Activated T-helper 2 cell treated with anti-CD3 and anti-CD28 coated beads, Interferon-gamma antibody, Interleukin-2, Interleukin-4, amounts not matched to agents 10 μg/mL and 5 μg/mL and 100 μg/mL, durations not matched to agents 14 hours and 24 hours and 36 hours (primary cell): ENCODE results near the gene RHOV. TPM values are rescaled to one million over a fixed set of nuclear protein-coding genes. Genes with fewer than 3 reads are reported as not detected.
"Not testable (repeated sequence)": the region's sequence is repeated elsewhere in the genome, so short reads cannot be mapped to it uniquely, and the experiment has no call there.

Experiments
- DNase-seq: peaks from one replicate; pipeline ENCODE4 v3.0.0; 2021; ENCODE audit warnings: low spot score
- H3K27ac Mint-ChIP-seq: one replicate; pipeline ENCODE4 v1.8.0; 2021; ENCODE audit warnings: mixed read lengths
- H3K27me3 Mint-ChIP-seq: one replicate; pipeline ENCODE4 v1.8.0; 2021; ENCODE audit warnings: low read depth, mixed read lengths
- H3K36me3 Mint-ChIP-seq: one replicate; pipeline ENCODE4 v1.8.0; 2021; ENCODE audit warnings: low read depth, mixed read lengths
- H3K4me1 Mint-ChIP-seq: one replicate; pipeline ENCODE4 v1.8.0; 2021; ENCODE audit warnings: low read depth, mixed read lengths
- H3K4me3 Mint-ChIP-seq: one replicate; pipeline ENCODE4 v1.8.0; 2021; ENCODE audit warnings: low read depth, mild to moderate bottlenecking, moderate library complexity, mixed read lengths
- H3K9me3 Mint-ChIP-seq: one replicate; pipeline ENCODE4 v1.8.0; 2021; ENCODE audit warnings: mixed read lengths
- intact Hi-C: fragments of 100-400 bp; cut with micrococcal nuclease; formaldehyde crosslinking; loops from one replicate; pipeline ENCODE4 v1.15.1; 2023
- total RNA-seq: library from RNA; stranded (reverse); gene quantifications from 2 replicates; pipeline ENCODE4 v1.2.3, GENCODE V29; 2022

RHOV gene
- total RNA-seq, 1 donor from 2014 or later = 0.82 TPM

GRCh38 chr15:40878785-40879184 lies 4.8 kb upstream of the RHOV start:
- Mint-ChIP-seq H3K27me3 (peaks cover 5% of the 10 kb centered on the region), H3K4me3 (no peak overlapping the region), H3K27ac (no peak overlapping the region), H3K4me1 (peaks cover 10% of the 10 kb centered on the region), H3K9me3 (peaks cover 4% of the 10 kb centered on the region), H3K36me3 (no peaks in the 10 kb centered on the region)
- intact Hi-C loops = no loop called here
- DNase-seq = no peak

GRCh38 chr15:40877694-40878093 lies 3.7 kb upstream of the RHOV start:
- Mint-ChIP-seq H3K4me1 (peaks cover 10% of the 10 kb centered on the region), H3K27me3 (peaks cover 7% of the 10 kb centered on the region), H3K4me3 (no peak overlapping the region), H3K36me3 (no peaks in the 10 kb centered on the region), H3K9me3 (peaks cover under 1% of the 10 kb centered on the region), H3K27ac (no peak overlapping the region)
- no peak for DNase-seq
- intact Hi-C loops = no loop called here

GRCh38 chr15:40875991-40876730 lies 2.1 kb upstream of the RHOV start:
- H3K27ac Mint-ChIP-seq = no peak overlapping the region
- no peak overlapping the region for H3K4me3 Mint-ChIP-seq
- intact Hi-C loops = loop anchor here (2.0 kb wide), 1 partner anchor 17 kb away; no protein-coding TSS in a partner anchor
- no peaks in the 10 kb centered on the region for H3K9me3 Mint-ChIP-seq
- H3K36me3 Mint-ChIP-seq = no peaks in the 10 kb centered on the region
- H3K4me1 Mint-ChIP-seq = peaks cover 24% of the 10 kb centered on the region
- peaks cover 11% of the 10 kb centered on the region for H3K27me3 Mint-ChIP-seq
- DNase-seq = no peak

- peaks cover 9% of the 10 kb centered on the region for H3K27me3 Mint-ChIP-seq
- no peaks in the 10 kb centered on the region for H3K9me3 Mint-ChIP-seq
- H3K27ac Mint-ChIP-seq = no peak overlapping the region
- DNase-seq = no peak
- H3K4me1 Mint-ChIP-seq = peaks cover 17% of the 10 kb centered on the region
- intact Hi-C loops = no loop called here
- peak overlapping the region; percentile 84 for H3K4me3 Mint-ChIP-seq
- no peaks in the 10 kb centered on the region for H3K36me3 Mint-ChIP-seq
Observed at GRCh38 chr15:40872791-40873693, 992 bp downstream of the RHOV start.

- H3K27ac Mint-ChIP-seq = no peak overlapping the region
- no peak for DNase-seq
- H3K36me3 Mint-ChIP-seq = no peaks in the 10 kb centered on the region
- peaks cover 9% of the 10 kb centered on the region for H3K27me3 Mint-ChIP-seq
- intact Hi-C loops = no loop called here
- H3K4me3 Mint-ChIP-seq = peak overlapping the region; percentile 44
- H3K9me3 Mint-ChIP-seq = no peaks in the 10 kb centered on the region
- peaks cover 17% of the 10 kb centered on the region for H3K4me1 Mint-ChIP-seq
Observed at GRCh38 chr15:40871749-40872617, 2.1 kb downstream of the RHOV start.

- H3K4me1 Mint-ChIP-seq = peaks cover 17% of the 10 kb centered on the region
- H3K9me3 Mint-ChIP-seq = no peaks in the 10 kb centered on the region
- H3K36me3 Mint-ChIP-seq = no peaks in the 10 kb centered on the region
- DNase-seq = no peak
- intact Hi-C loops = no loop called here
- peaks cover 9% of the 10 kb centered on the region for H3K27me3 Mint-ChIP-seq
- H3K4me3 Mint-ChIP-seq = no peak overlapping the region
- H3K27ac Mint-ChIP-seq = no peak overlapping the region
Observed at GRCh38 chr15:40870716-40871115, 3.3 kb downstream of the RHOV start.

GRCh38 chr15:40869686-40870085 lies 4.3 kb downstream of the RHOV start:
- intact Hi-C loops = no loop called here
- Mint-ChIP-seq H3K27ac (no peak overlapping the region), H3K27me3 (peaks cover 9% of the 10 kb centered on the region), H3K4me1 (peaks cover 17% of the 10 kb centered on the region), H3K36me3 (no peaks in the 10 kb centered on the region), H3K4me3 (no peak overlapping the region), H3K9me3 (no peaks in the 10 kb centered on the region)
- no peak for DNase-seq

GRCh38 chr15:40867199-40867598 lies 6.8 kb downstream of the RHOV start:
- Mint-ChIP-seq H3K27me3 (no peaks in the 10 kb centered on the region), H3K27ac (no peak overlapping the region), H3K36me3 (no peaks in the 10 kb centered on the region), H3K4me1 (peaks cover 9% of the 10 kb centered on the region), H3K4me3 (no peak overlapping the region), H3K9me3 (no peaks in the 10 kb centered on the region)
- intact Hi-C loops = no loop called here
- DNase-seq = no peak

GRCh38 chr15:40863660-40864270 lies 10.3 kb downstream of the RHOV start:
- no peaks in the 10 kb centered on the region for H3K27me3 Mint-ChIP-seq
- intact Hi-C loops = no loop called here
- DNase-seq = no peak
- no peak overlapping the region for H3K27ac Mint-ChIP-seq
- H3K9me3 Mint-ChIP-seq = no peaks in the 10 kb centered on the region
- H3K4me1 Mint-ChIP-seq = peaks cover 3% of the 10 kb centered on the region
- no peak overlapping the region for H3K4me3 Mint-ChIP-seq
- H3K36me3 Mint-ChIP-seq = no peaks in the 10 kb centered on the region

- H3K9me3 Mint-ChIP-seq, intact Hi-C loops, H3K36me3 Mint-ChIP-seq, H3K27ac Mint-ChIP-seq, H3K4me3 Mint-ChIP-seq, DNase-seq, H3K27me3 Mint-ChIP-seq: not testable (repeated sequence)
- peaks cover 12% of the 10 kb centered on the region for H3K4me1 Mint-ChIP-seq
Observed at GRCh38 chr15:40861147-40861546, 12.9 kb downstream of the RHOV start.

- peak; percentile 75 for DNase-seq
- intact Hi-C loops = loop anchor here (2.0 kb wide), 1 partner anchor 15 kb away; the partner anchor contains the start of gene RHOV
- Mint-ChIP-seq H3K27ac (no peak overlapping the region), H3K36me3 (no peaks in the 10 kb centered on the region), H3K9me3 (no peaks in the 10 kb centered on the region), H3K4me1 (peaks cover 12% of the 10 kb centered on the region), H3K27me3 (no peaks in the 10 kb centered on the region), H3K4me3 (no peak overlapping the region)
Observed at GRCh38 chr15:40859206-40859851, 14.7 kb downstream of the RHOV start.

GRCh38 chr15:40858706-40859105 lies 15.3 kb downstream of the RHOV start:
- H3K4me3 Mint-ChIP-seq = no peak overlapping the region
- H3K27me3 Mint-ChIP-seq = no peaks in the 10 kb centered on the region
- H3K4me1 Mint-ChIP-seq = peaks cover 12% of the 10 kb centered on the region
- H3K36me3 Mint-ChIP-seq = no peaks in the 10 kb centered on the region
- H3K27ac Mint-ChIP-seq = no peak overlapping the region
- no peak for DNase-seq
- intact Hi-C loops = loop anchor here (2.0 kb wide), 1 partner anchor 16 kb away; the partner anchor contains the start of gene RHOV
- H3K9me3 Mint-ChIP-seq = no peaks in the 10 kb centered on the region
